ENCODE results near the gene ZNF483.
"Not testable (repeated sequence)": the region's sequence is repeated elsewhere in the genome, so short reads cannot be mapped to it uniquely, and the experiment has no call there.

The ZNF483 gene

GRCh38 chr9:111548623-111549022 lies 23.6 kb downstream of the ZNF483 start:
- DNase-seq, result no peak

DNA sequence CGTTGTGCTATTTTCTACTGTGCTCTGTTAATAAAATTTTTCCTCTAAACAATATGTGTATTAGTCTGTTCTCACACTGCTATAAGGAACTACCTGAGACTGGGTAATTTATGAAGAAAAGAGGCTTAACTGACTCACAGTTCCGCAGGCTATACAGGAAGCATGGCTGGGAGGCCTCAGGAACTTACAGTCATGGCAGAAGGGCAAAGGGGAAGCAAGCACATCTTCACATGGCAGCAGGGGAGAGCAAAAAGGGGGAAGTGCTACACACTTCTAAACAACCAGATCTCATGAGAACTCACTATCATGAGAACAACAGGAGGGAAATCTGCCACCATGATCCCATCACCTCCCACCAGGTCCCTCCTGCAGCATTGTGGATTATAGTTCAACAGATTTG lies 30.4 kb downstream of the ZNF483 start:
- not testable (repeated sequence) for DNase-seq

DNA sequence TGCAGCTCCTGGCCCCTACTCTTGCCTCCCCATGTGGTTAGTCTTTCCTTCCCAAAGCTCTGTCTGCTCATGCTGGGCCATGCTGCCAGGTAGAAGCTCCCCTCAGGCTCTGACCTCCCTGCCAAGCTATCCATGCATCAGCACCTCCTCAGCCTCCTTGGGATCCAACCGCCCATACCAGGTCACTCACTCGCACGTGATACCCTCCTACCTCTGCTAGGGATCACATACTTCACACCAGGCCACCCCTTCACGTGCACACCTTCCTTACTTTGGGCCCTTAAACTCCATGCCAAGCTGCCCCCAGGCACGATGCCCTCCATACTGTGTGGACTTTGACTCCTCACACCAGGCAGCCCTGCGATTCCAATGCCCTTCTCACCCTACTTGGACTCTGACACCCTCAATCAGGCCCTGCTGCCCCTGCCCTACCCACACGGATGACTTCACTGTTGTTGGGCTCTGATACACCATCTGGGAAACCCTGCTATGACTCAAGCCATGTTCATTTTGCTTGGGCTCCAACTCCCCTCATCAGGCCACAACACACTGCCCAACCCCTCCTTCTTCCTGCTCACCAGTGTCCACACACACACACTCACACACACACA lies 34.1 kb downstream of the ZNF483 start:
- DNase-seq, result no peak

- no peak for DNase-seq
These were observed 36.3 kb downstream of the ZNF483 start for GRCh38 chr9:111561165-111561719.

- DNase-seq, result no peak
These were observed 41.3 kb downstream of the ZNF483 start for GRCh38 chr9:111566234-111566633.

DNA sequence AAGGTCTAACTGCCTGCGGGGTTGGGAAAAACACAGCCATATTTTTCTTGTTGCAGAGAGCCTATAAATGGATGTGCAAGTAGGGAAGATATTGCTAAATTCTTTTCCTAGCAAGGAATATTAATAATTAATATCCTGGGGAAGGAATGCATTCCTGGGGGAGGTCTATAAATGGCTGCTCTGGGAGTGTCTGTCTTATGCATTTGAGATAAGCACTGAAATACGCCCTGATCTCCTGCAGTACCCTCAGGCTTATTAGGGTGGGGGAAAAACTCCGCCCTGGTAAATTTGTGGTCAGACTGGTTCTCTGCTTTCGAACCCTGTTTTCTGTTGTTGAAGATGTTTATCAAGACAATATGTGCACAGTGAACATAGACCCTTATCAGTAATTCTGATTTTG lies 43.1 kb downstream of the ZNF483 start:
- DNase-seq, result not testable (repeated sequence)

GRCh38 chr9:111572950-111573604 lies 48.1 kb downstream of the ZNF483 start:
- no peak for DNase-seq

- no peak for DNase-seq
These were observed 57.9 kb downstream of the ZNF483 start for GRCh38 chr9:111582888-111583287.

GRCh38 chr9:111586378-111586777 lies 61.4 kb downstream of the ZNF483 start:
- no peak for DNase-seq

GRCh38 chr9:111588846-111589245 lies 63.9 kb downstream of the ZNF483 start:
- DNase-seq, result no peak

GRCh38 chr9:111597852-111598732 lies 73.1 kb downstream of the ZNF483 start:
- peak; percentile 49 for DNase-seq

DNA sequence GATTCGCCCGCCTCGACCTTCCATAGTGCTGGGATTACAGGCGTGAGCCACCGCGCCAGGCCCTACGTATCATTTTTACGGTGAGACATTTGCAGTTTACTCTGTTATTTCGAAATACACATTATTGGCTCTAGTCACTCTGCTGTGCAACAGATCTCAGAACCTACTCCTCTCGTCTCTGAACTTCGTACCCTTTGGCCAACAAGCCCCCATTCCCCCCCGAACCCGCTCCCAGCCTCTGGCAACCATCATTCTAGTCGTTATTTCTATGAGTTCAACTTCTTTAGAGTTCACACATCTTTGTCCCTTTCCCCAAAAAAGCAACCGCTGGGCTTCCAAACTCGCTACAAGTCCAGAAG lies 73.7 kb downstream of the ZNF483 start:
- no peak for DNase-seq

DNA sequence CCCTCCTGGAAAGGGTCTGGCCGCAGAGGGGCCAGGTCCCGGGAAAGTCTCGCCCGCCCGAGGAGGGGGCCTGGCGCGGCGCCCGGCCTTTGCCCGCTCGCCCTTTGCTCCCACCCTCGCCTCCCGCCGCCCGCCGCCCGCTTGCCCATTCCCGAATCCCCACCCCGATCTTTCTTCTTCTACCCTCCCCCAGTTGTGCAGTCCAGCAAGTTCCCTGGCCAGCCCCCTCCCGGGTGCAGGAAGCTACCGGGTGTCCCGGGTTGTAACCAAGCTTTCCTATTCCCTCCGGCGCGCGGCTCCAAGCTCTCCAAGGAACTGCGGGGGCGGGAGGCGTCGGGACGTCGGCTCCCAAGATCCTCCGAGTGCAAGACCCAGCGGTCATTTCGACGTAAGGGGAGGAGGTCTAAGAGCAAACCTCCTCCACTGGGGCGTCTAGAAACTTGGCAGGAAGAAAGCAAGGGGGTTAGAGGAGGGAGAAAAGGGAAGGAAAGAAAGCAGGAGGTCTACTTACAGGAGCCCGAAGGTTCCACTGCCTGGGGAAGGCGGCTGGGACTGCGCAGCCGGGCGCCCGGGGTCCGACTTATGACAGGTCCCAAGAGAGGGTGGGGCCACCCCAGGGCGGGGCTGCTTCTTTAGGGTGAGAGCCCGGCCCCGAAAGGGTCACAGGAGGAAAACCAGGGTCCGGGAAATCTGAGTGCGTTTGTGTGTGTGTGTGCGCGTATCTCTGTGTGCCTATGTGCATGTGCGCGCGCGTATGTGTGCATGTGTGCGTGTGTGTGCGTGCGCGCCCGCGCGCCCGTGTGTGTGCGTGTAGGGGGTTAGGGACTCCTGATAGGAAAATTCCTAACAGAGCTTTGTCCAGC lies 74.3 kb downstream of the ZNF483 start, which contains the start of gene PTGR1:
PTGR1 (minus strand) TSS at position 556 of the 863 bp plus-strand sequence. CDS start 2,225 bp downstream, outside the sequence.
- DNase-seq, result no peak

- no peak for DNase-seq
These were observed 75.0 kb downstream of the ZNF483 start for GRCh38 chr9:111599955-111600343.

DNA sequence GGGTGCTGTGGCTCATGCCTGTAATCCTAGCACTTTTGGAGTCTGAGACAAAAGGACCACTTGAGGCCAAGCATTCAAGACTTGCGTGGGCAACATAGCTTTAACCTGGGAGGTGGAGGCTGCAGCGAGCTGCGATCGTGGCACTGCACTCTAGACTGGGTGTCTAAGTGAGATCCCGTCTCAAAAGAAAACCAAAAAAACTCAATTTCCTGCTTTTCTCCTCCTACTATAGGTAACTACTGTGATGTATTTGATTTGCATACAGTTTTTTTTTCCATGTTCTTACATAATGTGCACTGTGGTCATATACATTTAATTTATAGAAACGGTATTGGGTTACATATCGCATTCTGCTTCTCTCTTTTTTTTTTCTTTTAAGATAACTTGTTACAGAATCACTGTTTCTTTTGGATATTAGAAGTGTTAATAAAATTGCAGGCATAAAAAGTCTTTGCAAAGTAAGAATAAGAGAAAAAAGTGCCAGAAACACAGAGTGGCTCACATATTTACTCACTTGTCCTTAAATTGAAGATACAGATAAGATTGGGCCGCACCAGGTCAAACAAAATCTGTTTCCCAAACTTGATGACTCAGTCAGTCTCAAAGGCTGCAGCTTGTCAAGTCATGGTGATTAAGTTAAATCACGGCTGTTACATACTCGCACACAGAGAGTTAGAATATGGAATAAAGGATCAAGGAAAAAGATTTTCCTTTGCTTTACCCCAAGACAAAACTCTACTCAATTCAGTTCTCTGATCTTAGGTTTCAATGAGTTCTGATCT lies 76.4 kb downstream of the ZNF483 start:
- DNase-seq, result no peak

DNA sequence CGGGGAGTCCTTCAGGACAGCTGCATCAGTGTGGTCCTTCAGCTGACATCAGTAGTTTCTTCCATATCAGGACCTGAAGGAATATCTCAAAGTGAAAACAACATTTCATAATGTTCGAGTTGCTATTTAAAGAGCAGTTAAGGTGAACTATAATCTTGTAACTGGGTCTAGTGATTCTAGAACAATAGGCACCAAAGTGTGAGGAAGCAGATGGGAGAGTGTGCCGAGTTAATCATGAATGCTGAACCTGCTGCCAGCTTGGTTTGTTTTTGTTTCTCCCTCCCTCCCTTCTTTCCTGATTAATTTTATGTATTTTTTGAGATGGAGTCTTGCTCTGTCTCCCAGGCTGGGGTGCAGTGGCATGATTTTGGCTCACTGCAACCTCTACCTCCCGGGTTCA lies 78.1 kb downstream of the ZNF483 start:
- DNase-seq, result no peak

DNA sequence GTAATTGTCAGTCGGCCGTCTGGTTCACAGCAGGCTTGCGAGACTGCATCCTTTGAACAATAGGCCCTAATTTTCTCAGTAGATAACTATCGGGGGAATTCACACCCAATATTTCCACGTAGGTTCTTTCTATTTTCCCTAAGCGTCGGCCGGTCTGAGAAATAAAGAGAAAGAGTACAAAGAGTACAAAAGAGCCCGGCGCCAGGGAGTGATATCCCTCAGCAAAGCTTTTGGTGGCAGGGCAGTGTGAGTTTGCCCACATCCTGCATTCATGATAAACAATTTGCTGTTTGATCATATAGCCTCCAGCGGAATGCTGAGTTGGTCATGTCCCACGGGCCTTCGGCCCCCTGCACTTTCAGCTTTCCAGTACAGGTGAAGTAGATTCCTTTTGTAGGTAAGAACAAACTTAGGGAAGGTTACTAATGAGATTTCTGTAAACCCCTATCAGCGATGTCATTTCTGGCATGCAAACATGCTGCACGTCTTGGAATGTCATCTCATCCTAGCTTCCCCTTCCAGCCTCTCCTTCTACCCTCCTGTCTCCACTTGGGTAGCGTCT lies 79.2 kb downstream of the ZNF483 start:
- no peak for DNase-seq

DNA sequence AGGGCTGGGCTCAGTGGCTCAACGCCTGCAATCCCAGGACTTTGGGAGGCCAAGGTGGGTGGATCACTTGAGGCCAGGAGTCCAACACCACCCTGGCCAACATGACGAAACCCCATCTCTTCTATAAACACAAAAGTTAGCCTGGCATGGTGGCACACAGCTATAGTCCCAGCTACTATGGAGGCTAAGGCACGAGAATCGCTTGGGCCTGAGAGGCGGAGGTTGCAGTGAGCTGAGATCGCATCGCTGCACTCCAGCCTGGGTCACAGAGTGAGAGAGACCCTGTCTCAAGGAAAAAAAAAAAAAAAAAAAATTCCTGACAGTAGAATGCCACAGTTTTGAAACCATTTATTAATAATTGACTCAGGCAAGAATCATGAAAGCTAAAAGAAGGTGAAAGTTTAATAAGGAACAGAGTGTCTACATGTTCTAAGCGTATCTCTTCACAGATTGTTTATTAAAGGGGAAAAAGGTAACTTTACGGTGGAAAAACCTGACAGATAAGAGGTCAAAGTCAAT lies 80.1 kb downstream of the ZNF483 start:
- DNase-seq, result no peak

DNA sequence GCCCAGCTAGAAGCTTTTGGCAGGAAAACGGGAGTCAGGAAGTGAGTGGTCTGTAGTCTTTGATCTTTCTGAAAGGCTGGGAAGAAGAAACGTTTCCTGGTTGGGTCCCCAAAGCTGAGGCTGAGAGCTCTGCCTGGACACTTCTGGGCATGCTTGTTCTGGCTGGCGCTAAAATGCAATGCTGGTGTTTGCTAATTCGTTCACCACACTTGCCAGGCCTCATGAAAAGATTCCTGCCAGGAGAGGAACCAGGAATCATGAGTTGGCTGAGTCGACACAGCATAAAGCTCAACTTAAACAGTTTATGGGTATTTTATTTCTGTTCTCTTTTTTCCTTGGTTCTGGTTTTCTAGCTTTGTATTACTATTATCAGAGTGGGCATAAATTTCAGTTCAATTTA lies 85.2 kb downstream of the ZNF483 start:
- no peak for DNase-seq

- no peak for DNase-seq
These were observed 85.9 kb downstream of the ZNF483 start for GRCh38 chr9:111610845-111611244.

GRCh38 chr9:111613436-111614040 lies 88.6 kb downstream of the ZNF483 start:
- DNase-seq, result no peak

All from T-helper 9 cell (primary cell).